ENCODE measurements around the gene VWA8. TPM values are rescaled to one million over a fixed set of nuclear protein-coding genes. Genes with fewer than 3 reads are reported as not detected.

The VWA8 gene
- polyA plus RNA-seq, 1 of the 3 experiments (the other 2 are of a cell fraction) = 5.5 TPM

DNA sequence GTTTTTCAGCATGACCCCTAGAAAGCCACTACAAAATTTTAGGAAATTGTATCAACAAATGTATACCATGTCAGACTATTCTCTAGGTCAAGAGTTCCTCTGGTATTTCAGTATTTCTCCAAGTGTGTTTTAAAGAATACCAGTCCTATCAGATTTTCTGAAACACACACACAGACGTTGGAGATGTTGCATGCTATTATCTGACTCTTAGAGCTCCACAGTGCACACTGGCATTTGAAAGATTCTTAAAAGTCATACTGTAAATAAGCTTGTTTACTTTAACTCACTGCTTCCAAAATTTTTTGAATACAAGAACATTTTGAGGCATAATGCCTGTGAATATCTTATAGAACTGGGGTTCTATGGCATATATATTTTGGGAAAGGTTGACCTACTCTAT, 33.8 kb upstream of the VWA8 start:
- 82% methylated on average over 1 of the region's 1 CpG for whole genome bisulfite sequencing (ENCODE audit: low lambda C conversion rate)
- H3K27me3 ChIP-seq (ENCODE audit: insufficient read depth) = no peaks in the 10 kb centered on the region
- H4K20me1 ChIP-seq (ENCODE audit: insufficient read depth) = no peaks in the 10 kb centered on the region
- CTCF ChIA-PET = no interaction called here
- DNase-seq = no peak
- TF ChIP-seq, protein P1, sequence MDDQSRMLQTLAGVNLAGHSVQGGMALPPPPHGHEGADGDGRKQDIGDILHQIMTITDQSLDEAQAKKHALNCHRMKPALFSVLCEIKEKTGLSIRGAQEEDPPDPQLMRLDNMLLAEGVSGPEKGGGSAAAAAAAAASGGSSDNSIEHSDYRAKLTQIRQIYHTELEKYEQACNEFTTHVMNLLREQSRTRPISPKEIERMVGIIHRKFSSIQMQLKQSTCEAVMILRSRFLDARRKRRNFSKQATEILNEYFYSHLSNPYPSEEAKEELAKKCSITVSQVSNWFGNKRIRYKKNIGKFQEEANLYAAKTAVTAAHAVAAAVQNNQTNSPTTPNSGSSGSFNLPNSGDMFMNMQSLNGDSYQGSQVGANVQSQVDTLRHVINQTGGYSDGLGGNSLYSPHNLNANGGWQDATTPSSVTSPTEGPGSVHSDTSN (IDR thresholded peaks at IDR 0.05) = no peak
- TF ChIP-seq, protein P2, sequence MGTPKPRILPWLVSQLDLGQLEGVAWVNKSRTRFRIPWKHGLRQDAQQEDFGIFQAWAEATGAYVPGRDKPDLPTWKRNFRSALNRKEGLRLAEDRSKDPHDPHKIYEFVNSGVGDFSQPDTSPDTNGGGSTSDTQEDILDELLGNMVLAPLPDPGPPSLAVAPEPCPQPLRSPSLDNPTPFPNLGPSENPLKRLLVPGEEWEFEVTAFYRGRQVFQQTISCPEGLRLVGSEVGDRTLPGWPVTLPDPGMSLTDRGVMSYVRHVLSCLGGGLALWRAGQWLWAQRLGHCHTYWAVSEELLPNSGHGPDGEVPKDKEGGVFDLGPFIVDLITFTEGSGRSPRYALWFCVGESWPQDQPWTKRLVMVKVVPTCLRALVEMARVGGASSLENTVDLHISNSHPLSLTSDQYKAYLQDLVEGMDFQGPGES (IDR thresholded peaks at IDR 0.05; ENCODE audit: low read depth, low read length) = no peak
- no peak for TF ChIP-seq JUND (IDR thresholded peaks at IDR 0.05)
- TF ChIP-seq RCOR1 (IDR thresholded peaks at IDR 0.05; ENCODE audit: low read length) = no peak
- no peak for TF ChIP-seq MEF2A (IDR thresholded peaks at IDR 0.05; ENCODE audit: borderline replicate concordance, low read depth)
- TF ChIP-seq, protein P3, sequence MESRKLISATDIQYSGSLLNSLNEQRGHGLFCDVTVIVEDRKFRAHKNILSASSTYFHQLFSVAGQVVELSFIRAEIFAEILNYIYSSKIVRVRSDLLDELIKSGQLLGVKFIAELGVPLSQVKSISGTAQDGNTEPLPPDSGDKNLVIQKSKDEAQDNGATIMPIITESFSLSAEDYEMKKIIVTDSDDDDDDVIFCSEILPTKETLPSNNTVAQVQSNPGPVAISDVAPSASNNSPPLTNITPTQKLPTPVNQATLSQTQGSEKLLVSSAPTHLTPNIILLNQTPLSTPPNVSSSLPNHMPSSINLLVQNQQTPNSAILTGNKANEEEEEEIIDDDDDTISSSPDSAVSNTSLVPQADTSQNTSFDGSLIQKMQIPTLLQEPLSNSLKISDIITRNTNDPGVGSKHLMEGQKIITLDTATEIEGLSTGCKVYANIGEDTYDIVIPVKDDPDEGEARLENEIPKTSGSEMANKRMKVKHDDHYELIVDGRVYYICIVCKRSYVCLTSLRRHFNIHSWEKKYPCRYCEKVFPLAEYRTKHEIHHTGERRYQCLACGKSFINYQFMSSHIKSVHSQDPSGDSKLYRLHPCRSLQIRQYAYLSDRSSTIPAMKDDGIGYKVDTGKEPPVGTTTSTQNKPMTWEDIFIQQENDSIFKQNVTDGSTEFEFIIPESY (IDR thresholded peaks at IDR 0.05; ENCODE audit: borderline replicate concordance, low read depth) = no peak
- TF ChIP-seq SMC3 (IDR thresholded peaks at IDR 0.05; ENCODE audit: low read depth, low read length) = no peak
- TF ChIP-seq POLR2AphosphoS5 (IDR thresholded peaks at IDR 0.05; ENCODE audit: low read depth, low read length) = no peak
- TF ChIP-seq MXI1 (IDR thresholded peaks at IDR 0.05; ENCODE audit: low read depth, low read length) = no peak
- H3K27ac ChIP-seq (ENCODE audit: low read depth in 2 of 2, low read length in 1 of 2) = no peak overlapping the region
- H3K4me3 ChIP-seq (ENCODE audit: low read depth in 2 of 2, low read length in 1 of 2) = no peak overlapping the region
- H3K9me2 ChIP-seq = no peaks in the 10 kb centered on the region
- H3K4me1 ChIP-seq (ENCODE audit: control insufficient read depth in 1 of 2, insufficient read depth in 2 of 2, low read depth in 1 of 2, low read length in 1 of 2) = no peaks in the 10 kb centered on the region
- no peaks in the 10 kb centered on the region for H3K36me3 ChIP-seq (replicated peaks in 1 of 2; ENCODE audit: control insufficient read depth in 1 of 2, insufficient read depth in 2 of 2, low read length in 1 of 2)
- POLR2A ChIA-PET = no interaction called here
- no peak overlapping the region for H3K4me2 ChIP-seq
- no peak overlapping the region for H2AFZ ChIP-seq (ENCODE audit: low read depth)
- H3K79me2 ChIP-seq (ENCODE audit: insufficient read depth) = no peaks in the 10 kb centered on the region
- H3F3A ChIP-seq (replicated peaks; ENCODE audit: insufficient read depth) = no peaks in the 10 kb centered on the region
- no peak overlapping the region for H3K9ac ChIP-seq
- H3K9me3 ChIP-seq = no peaks in the 10 kb centered on the region

DNA sequence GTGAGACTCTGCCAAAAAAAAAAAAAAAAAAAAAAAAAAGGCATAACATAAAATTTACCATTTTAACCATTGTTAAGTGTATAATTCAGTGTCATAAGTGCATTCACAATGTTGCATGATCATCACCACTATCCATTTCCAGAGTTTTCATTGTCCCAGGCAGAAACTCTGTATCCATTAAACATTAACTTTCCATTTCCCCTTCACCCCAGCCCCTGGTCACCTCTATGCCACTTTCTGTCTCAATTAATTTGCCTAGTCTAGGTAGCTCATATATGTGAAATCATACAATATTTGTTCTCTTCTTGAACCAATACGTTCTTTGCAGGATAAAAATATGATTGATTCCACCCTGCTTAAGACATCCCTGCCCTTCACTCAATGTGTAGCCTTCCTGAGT, 31.0 kb upstream of the VWA8 start:
- Histone ChIP-seq H3K79me2 (ENCODE audit: insufficient read depth) (no peaks in the 10 kb centered on the region), H3K36me3 (replicated peaks in 1 of 2; ENCODE audit: control insufficient read depth in 1 of 2, insufficient read depth in 2 of 2, low read length in 1 of 2) (no peaks in the 10 kb centered on the region), H3K9me3 (no peaks in the 10 kb centered on the region), H3K4me3 (ENCODE audit: low read depth in 2 of 2, low read length in 1 of 2) (no peak overlapping the region), H3K4me1 (ENCODE audit: control insufficient read depth in 1 of 2, insufficient read depth in 2 of 2, low read depth in 1 of 2, low read length in 1 of 2) (no peaks in the 10 kb centered on the region; a peak in 1 of 4 replicates), H4K20me1 (ENCODE audit: insufficient read depth) (no peaks in the 10 kb centered on the region), H3K27me3 (ENCODE audit: insufficient read depth) (no peaks in the 10 kb centered on the region), H3K9me2 (no peaks in the 10 kb centered on the region), H3K4me2 (no peak overlapping the region), H3K27ac (ENCODE audit: low read depth in 2 of 2, low read length in 1 of 2) (no peak overlapping the region), H2AFZ (ENCODE audit: low read depth) (no peak overlapping the region), H3F3A (replicated peaks; ENCODE audit: insufficient read depth) (no peaks in the 10 kb centered on the region), H3K9ac (no peak overlapping the region)
- POLR2A ChIA-PET = no interaction called here
- CTCF ChIA-PET = interaction anchor here (1.5 to 2.1 kb wide), 2 partner anchors 9 to 11 kb away, joined by 4 read pairs; no protein-coding TSS in a partner anchor
- TF ChIP-seq, protein P4, sequence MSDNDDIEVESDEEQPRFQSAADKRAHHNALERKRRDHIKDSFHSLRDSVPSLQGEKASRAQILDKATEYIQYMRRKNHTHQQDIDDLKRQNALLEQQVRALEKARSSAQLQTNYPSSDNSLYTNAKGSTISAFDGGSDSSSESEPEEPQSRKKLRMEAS (IDR thresholded peaks at IDR 0.05; ENCODE audit: low read depth) = no peak
- TF ChIP-seq SIN3A (IDR thresholded peaks at IDR 0.05; ENCODE audit: borderline replicate concordance, low read depth, low read length) = no peak
- no peak for TF ChIP-seq MEF2A (IDR thresholded peaks at IDR 0.05; ENCODE audit: borderline replicate concordance, low read depth)
- TF ChIP-seq, protein P3 (IDR thresholded peaks at IDR 0.05; ENCODE audit: borderline replicate concordance, low read depth) = no peak
- TF ChIP-seq GATA2 (CRISPR knock-in tag; IDR thresholded peaks at IDR 0.05) = no peak
- no peak for TF ChIP-seq YY1 (IDR thresholded peaks at IDR 0.05; ENCODE audit: low read depth)
- TF ChIP-seq POLR2AphosphoS5 (IDR thresholded peaks at IDR 0.05; ENCODE audit: low read depth, low read length) = no peak
- TF ChIP-seq RCOR1 (IDR thresholded peaks at IDR 0.05; ENCODE audit: low read length) = no peak
- no peak for TF ChIP-seq NFIC (IDR thresholded peaks at IDR 0.05; ENCODE audit: borderline replicate concordance)
- TF ChIP-seq TAF1 (IDR thresholded peaks at IDR 0.05; ENCODE audit: borderline replicate concordance, low read depth, low read length) = no peak
- TF ChIP-seq, protein P5, sequence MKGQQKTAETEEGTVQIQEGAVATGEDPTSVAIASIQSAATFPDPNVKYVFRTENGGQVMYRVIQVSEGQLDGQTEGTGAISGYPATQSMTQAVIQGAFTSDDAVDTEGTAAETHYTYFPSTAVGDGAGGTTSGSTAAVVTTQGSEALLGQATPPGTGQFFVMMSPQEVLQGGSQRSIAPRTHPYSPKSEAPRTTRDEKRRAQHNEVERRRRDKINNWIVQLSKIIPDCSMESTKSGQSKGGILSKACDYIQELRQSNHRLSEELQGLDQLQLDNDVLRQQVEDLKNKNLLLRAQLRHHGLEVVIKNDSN (IDR thresholded peaks at IDR 0.05; ENCODE audit: borderline replicate concordance, low read depth) = no peak
- no peak for TF ChIP-seq SMC3 (IDR thresholded peaks at IDR 0.05; ENCODE audit: low read depth, low read length)
- TF ChIP-seq GABPA (IDR thresholded peaks at IDR 0.05; ENCODE audit: low read depth) = no peak
- TF ChIP-seq NRF1 (IDR thresholded peaks at IDR 0.05; ENCODE audit: low read depth, low read length) = no peak
- DNase-seq = no peak
- WGBS (ENCODE audit: low lambda C conversion rate) = 82% methylated on average over 1 of the region's 1 CpG
